Measurements from ENCODE around the gene PCDH8.

GRCh38 chr13:52850072-52850395, 1.6 kb upstream of the PCDH8 start:
- TF ChIP-seq TAF1 (IDR thresholded peaks at IDR 0.05; ENCODE audit: low read depth) (no peak), CTCF (IDR thresholded peaks at IDR 0.05; ENCODE audit: poor library complexity, severe bottlenecking) (no peak), EZH2 (IDR thresholded peaks at IDR 0.05; ENCODE audit: borderline replicate concordance, insufficient read depth, low read length, poor library complexity, severe bottlenecking) (no peak), REST (IDR thresholded peaks at IDR 0.05; ENCODE audit: borderline replicate concordance) (no peak), RAD21 (conservative IDR thresholded peaks at IDR 0.05) (no peak), POLR2AphosphoS5 (IDR thresholded peaks at IDR 0.05) (no peak), MXI1 (conservative IDR thresholded peaks at IDR 0.05; ENCODE audit: poor library complexity, severe bottlenecking) (no peak), EP300 (conservative IDR thresholded peaks at IDR 0.05; ENCODE audit: poor library complexity, severe bottlenecking) (no peak), SMC3 (conservative IDR thresholded peaks at IDR 0.05; ENCODE audit: poor library complexity) (no peak)

Data from neural cell (in vitro differentiated cells).